Cardiac fibroblast (primary cell): ENCODE results near the gene LRRC10B.

Experiments
- DNase-seq, 2 donors: peaks; one replicate each; pipeline versions ENCODE4 v3.0.0 to v3.0.0-alpha.2; 2010; ENCODE audit warnings: low read depth in 2 of 2
- H3K4me3 ChIP-seq, 2 donors: replicated peaks in 1 of 2; 1 replicate in 1 of 2; 2 replicates in 1 of 2; pipeline ENCODE4 v1.5.1; 2011; ENCODE audit warnings: low read depth in 2 of 2, low read length in 2 of 2, mild to moderate bottlenecking in 2 of 2, moderate library complexity in 1 of 2
- CTCF ChIP-seq: IDR thresholded peaks from one replicate; pipeline ENCODE4 v1.5.1; 2011; ENCODE audit warnings: low read depth, mild to moderate bottlenecking, low read length, inconsistent platforms

Gene LRRC10B

GRCh38 chr11:61535998-61536675, 27.6 kb downstream of the LRRC10B start:
- no peak for TF ChIP-seq CTCF
- no peak for DNase-seq
- no peak overlapping the region for H3K4me3 ChIP-seq

GRCh38 chr11:61536676-61537270, 28.2 kb downstream of the LRRC10B start:
- no peak for DNase-seq
- no peak overlapping the region for H3K4me3 ChIP-seq
- no peak for TF ChIP-seq CTCF

GRCh38 chr11:61537326-61537725, 28.8 kb downstream of the LRRC10B start:
- no peak for TF ChIP-seq CTCF
- DNase-seq, result no peak
- no peak overlapping the region for H3K4me3 ChIP-seq

GRCh38 chr11:61538636-61538961, 30.1 kb downstream of the LRRC10B start:
- no peak for DNase-seq
- TF ChIP-seq CTCF, result no peak
- H3K4me3 ChIP-seq, result no peak overlapping the region

GRCh38 chr11:61539006-61539405, 30.5 kb downstream of the LRRC10B start:
- no peak for TF ChIP-seq CTCF
- H3K4me3 ChIP-seq, result no peak overlapping the region
- peak in 1 of 2 donors; percentile 17 for DNase-seq

- TF ChIP-seq CTCF, result no peak
- no peak overlapping the region for H3K4me3 ChIP-seq
- no peak for DNase-seq
Observed at GRCh38 chr11:61539831-61540357, 31.3 kb downstream of the LRRC10B start.
